ENCODE data around the gene VCAN.

DNA sequence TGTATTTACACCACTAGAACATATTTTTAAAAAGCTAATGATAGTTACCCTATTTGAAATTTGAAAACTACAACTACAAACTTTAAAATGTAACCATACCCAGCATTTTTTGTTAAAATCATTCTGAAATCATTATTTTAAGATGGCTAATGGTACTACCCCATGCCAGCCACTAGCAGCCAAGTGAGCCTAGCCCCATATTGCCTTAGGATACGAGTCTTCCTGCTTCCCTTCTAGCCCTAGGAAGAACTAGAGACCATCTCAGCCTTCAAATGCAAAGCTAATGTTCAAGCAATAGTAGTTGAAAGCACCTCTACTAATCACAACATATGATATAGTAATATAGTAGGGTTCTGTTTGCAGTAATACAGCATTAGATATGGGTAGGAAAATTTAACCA, 24.0 kb upstream of the VCAN start:
- TF ChIP-seq CTCF (IDR thresholded peaks at IDR 0.05) (no peak), POLR2A (IDR thresholded peaks at IDR 0.05) (no peak), POLR2AphosphoS5 (IDR thresholded peaks at IDR 0.05) (no peak)
